ENCODE results near the gene AADAC. TPM values are rescaled to one million over a fixed set of nuclear protein-coding genes. Genes with fewer than 3 reads are reported as not detected.
"Not testable (repeated sequence)": the region's sequence is repeated elsewhere in the genome, so short reads cannot be mapped to it uniquely, and the experiment has no call there.

AADAC gene
- polyA plus RNA-seq (ENCODE audit: low read depth in 6 of 6): not detected

GRCh38 chr3:151813799-151814198, at the start of gene AADAC:
TSS of gene AADAC (plus strand) at chr3:151814116. CDS start at chr3:151814163, 47 bp downstream.
- H3K4me1 Mint-ChIP-seq: no peaks in the 10 kb centered on the region
- H3K27me3 Mint-ChIP-seq: no peaks in the 10 kb centered on the region
- no peaks in the 10 kb centered on the region for H3K36me3 Mint-ChIP-seq
- H3K4me3 Mint-ChIP-seq: no peak within 1 kb of the TSS
- H3K9me3 Mint-ChIP-seq: peaks cover 0 to 2% (median 0%) of the 10 kb centered on the region in 7 donors
- DNase-seq (no peak), ATAC-seq (ENCODE audit: low read depth in 2 of 2) (no peak)
- no peak within 1 kb of the TSS for H3K27ac Mint-ChIP-seq

GRCh38 chr3:151764699-151765098, 49.2 kb upstream of the AADAC start:
- not testable (repeated sequence) for H3K36me3 Mint-ChIP-seq; H3K4me1 Mint-ChIP-seq; H3K27ac Mint-ChIP-seq; H3K9me3 Mint-ChIP-seq; H3K27me3 Mint-ChIP-seq; DNase-seq; ATAC-seq (ENCODE audit: low read depth in 2 of 2); H3K4me3 Mint-ChIP-seq

GRCh38 chr3:151765685-151766084, 48.2 kb upstream of the AADAC start:
- Mint-ChIP-seq H3K36me3 (no peaks in the 10 kb centered on the region), H3K9me3 (peaks cover 0 to 4% (median 3%) of the 10 kb centered on the region in 7 donors), H3K27me3 (no peaks in the 10 kb centered on the region), H3K27ac (no peak overlapping the region), H3K4me3 (no peak overlapping the region), H3K4me1 (no peaks in the 10 kb centered on the region)
- no peak for ATAC-seq (ENCODE audit: low read depth in 2 of 2)
- DNase-seq: no peak

GRCh38 chr3:151766454-151766853, 47.5 kb upstream of the AADAC start:
- no peak overlapping the region for H3K4me3 Mint-ChIP-seq
- ATAC-seq (ENCODE audit: low read depth in 2 of 2): no peak
- H3K4me1 Mint-ChIP-seq: no peaks in the 10 kb centered on the region
- no peaks in the 10 kb centered on the region for H3K36me3 Mint-ChIP-seq
- peaks cover 0 to 4% (median 3%) of the 10 kb centered on the region in 7 donors for H3K9me3 Mint-ChIP-seq
- no peaks in the 10 kb centered on the region for H3K27me3 Mint-ChIP-seq
- DNase-seq: no peak
- H3K27ac Mint-ChIP-seq: no peak overlapping the region

GRCh38 chr3:151768393-151768930, 45.5 kb upstream of the AADAC start:
- no peak for ATAC-seq (ENCODE audit: low read depth in 2 of 2)
- Mint-ChIP-seq H3K27ac (no peak overlapping the region), H3K27me3 (no peaks in the 10 kb centered on the region), H3K4me1 (no peaks in the 10 kb centered on the region), H3K36me3 (no peaks in the 10 kb centered on the region), H3K9me3 (peaks cover 0 to 4% (median 3%) of the 10 kb centered on the region in 7 donors), H3K4me3 (no peak overlapping the region)
- DNase-seq: no peak

GRCh38 chr3:151769175-151769574, 44.7 kb upstream of the AADAC start:
- DNase-seq (no peak), ATAC-seq (ENCODE audit: low read depth in 2 of 2) (no peak)
- no peaks in the 10 kb centered on the region for H3K36me3 Mint-ChIP-seq
- peaks cover 0 to 4% (median 2%) of the 10 kb centered on the region in 7 donors for H3K9me3 Mint-ChIP-seq
- H3K4me1 Mint-ChIP-seq: no peaks in the 10 kb centered on the region
- no peak overlapping the region for H3K4me3 Mint-ChIP-seq
- H3K27me3 Mint-ChIP-seq: no peaks in the 10 kb centered on the region
- no peak overlapping the region for H3K27ac Mint-ChIP-seq

GRCh38 chr3:151770956-151771355, 43.0 kb upstream of the AADAC start:
- H3K36me3 Mint-ChIP-seq: no peaks in the 10 kb centered on the region
- no peak for DNase-seq
- H3K9me3 Mint-ChIP-seq: no peaks in the 10 kb centered on the region
- no peak overlapping the region for H3K4me3 Mint-ChIP-seq
- H3K27ac Mint-ChIP-seq: no peak overlapping the region
- H3K27me3 Mint-ChIP-seq: no peaks in the 10 kb centered on the region
- no peak for ATAC-seq (ENCODE audit: low read depth in 2 of 2)
- H3K4me1 Mint-ChIP-seq: no peaks in the 10 kb centered on the region

- Mint-ChIP-seq H3K9me3 (no peaks in the 10 kb centered on the region), H3K27ac (peak overlapping the region in 1 of 6 donors; percentile 37), H3K27me3 (no peaks in the 10 kb centered on the region), H3K36me3 (no peaks in the 10 kb centered on the region), H3K4me1 (no peaks in the 10 kb centered on the region), H3K4me3 (no peak overlapping the region)
- DNase-seq (no peak), ATAC-seq (ENCODE audit: low read depth in 2 of 2) (no peak)
Observed at GRCh38 chr3:151772825-151773480, 41.0 kb upstream of the AADAC start.

- no peaks in the 10 kb centered on the region for H3K4me1 Mint-ChIP-seq
- DNase-seq (no peak), ATAC-seq (ENCODE audit: low read depth in 2 of 2) (no peak)
- no peaks in the 10 kb centered on the region for H3K27me3 Mint-ChIP-seq
- H3K36me3 Mint-ChIP-seq: no peaks in the 10 kb centered on the region
- no peak overlapping the region for H3K4me3 Mint-ChIP-seq
- H3K27ac Mint-ChIP-seq: peak overlapping the region in 1 of 6 donors; percentile 4
- no peaks in the 10 kb centered on the region for H3K9me3 Mint-ChIP-seq
Observed at GRCh38 chr3:151774235-151774634, 39.7 kb upstream of the AADAC start.

- no peaks in the 10 kb centered on the region for H3K27me3 Mint-ChIP-seq
- no peaks in the 10 kb centered on the region for H3K4me1 Mint-ChIP-seq
- no peaks in the 10 kb centered on the region for H3K36me3 Mint-ChIP-seq
- no peak overlapping the region for H3K4me3 Mint-ChIP-seq
- no peaks in the 10 kb centered on the region for H3K9me3 Mint-ChIP-seq
- H3K27ac Mint-ChIP-seq: no peak overlapping the region
- ATAC-seq (ENCODE audit: low read depth in 2 of 2) (no peak), DNase-seq (no peak)
Observed at GRCh38 chr3:151774910-151775309, 39.0 kb upstream of the AADAC start.

GRCh38 chr3:151775314-151776258, 38.3 kb upstream of the AADAC start:
- Mint-ChIP-seq H3K9me3 (no peaks in the 10 kb centered on the region), H3K27me3 (no peaks in the 10 kb centered on the region), H3K4me1 (no peaks in the 10 kb centered on the region), H3K27ac (no peak overlapping the region), H3K36me3 (no peaks in the 10 kb centered on the region), H3K4me3 (no peak overlapping the region)
- DNase-seq (no peak), ATAC-seq (ENCODE audit: low read depth in 2 of 2) (no peak)

GRCh38 chr3:151776259-151776740, 37.6 kb upstream of the AADAC start:
- H3K27ac Mint-ChIP-seq: no peak overlapping the region
- no peak overlapping the region for H3K4me3 Mint-ChIP-seq
- no peaks in the 10 kb centered on the region for H3K36me3 Mint-ChIP-seq
- H3K4me1 Mint-ChIP-seq: no peaks in the 10 kb centered on the region
- H3K27me3 Mint-ChIP-seq: no peaks in the 10 kb centered on the region
- DNase-seq (no peak), ATAC-seq (ENCODE audit: low read depth in 2 of 2) (no peak)
- no peaks in the 10 kb centered on the region for H3K9me3 Mint-ChIP-seq

- ATAC-seq (ENCODE audit: low read depth in 2 of 2): no peak
- no peaks in the 10 kb centered on the region for H3K27me3 Mint-ChIP-seq
- no peaks in the 10 kb centered on the region for H3K9me3 Mint-ChIP-seq
- H3K36me3 Mint-ChIP-seq: no peaks in the 10 kb centered on the region
- no peak for DNase-seq
- H3K27ac Mint-ChIP-seq: no peak overlapping the region
- no peak overlapping the region for H3K4me3 Mint-ChIP-seq
- no peaks in the 10 kb centered on the region for H3K4me1 Mint-ChIP-seq
Observed at GRCh38 chr3:151777880-151778279, 36.0 kb upstream of the AADAC start.

GRCh38 chr3:151787626-151788025, 26.3 kb upstream of the AADAC start:
- no peak overlapping the region for H3K27ac Mint-ChIP-seq
- H3K27me3 Mint-ChIP-seq: no peaks in the 10 kb centered on the region
- H3K4me3 Mint-ChIP-seq: no peak overlapping the region
- H3K4me1 Mint-ChIP-seq: no peaks in the 10 kb centered on the region
- peaks cover 0 to 8% (median 4%) of the 10 kb centered on the region in 7 donors for H3K9me3 Mint-ChIP-seq
- ATAC-seq (ENCODE audit: low read depth in 2 of 2) (no peak), DNase-seq (no peak)
- H3K36me3 Mint-ChIP-seq: no peaks in the 10 kb centered on the region

Data from naive B cell (primary cell).